Kidney (tissue), 14 donors: ENCODE data around the gene PRR19. TPM values are rescaled to one million over a fixed set of nuclear protein-coding genes. Genes with fewer than 3 reads are reported as not detected.

Source experiments
- DNase-seq, 5 donors: peaks; one replicate each; pipeline ENCODE4 v3.0.0-alpha.2; 2013 to 2020
- FAIRE-seq: peaks from 2 replicates; lab custom pipeline; 2012; peaks lifted over from hg19 to GRCh38; lab: Jason Lieb, UNC
- H3K27ac ChIP-seq, 2 donors: one replicate each; pipeline ENCODE4 v1.7.0; 2013; ENCODE audit warnings: low read depth in 2 of 2, low read length in 2 of 2, inconsistent platforms in 1 of 2
- H3K27me3 ChIP-seq: one replicate; pipeline ENCODE4 v1.7.1; 2013; ENCODE audit warnings: low read length, inconsistent platforms; ENCODE audit not compliant: control insufficient read depth, insufficient read depth
- H3K36me3 ChIP-seq, 3 donors: one replicate each; pipeline versions ENCODE4 v1.7.0 to v1.7.1; 2013; ENCODE audit warnings: low read length in 3 of 3, control low read depth in 1 of 3, inconsistent platforms in 1 of 3; ENCODE audit not compliant: insufficient read depth in 3 of 3, control insufficient read depth in 2 of 3
- H3K4me1 ChIP-seq, 3 donors: one replicate each; pipeline versions ENCODE4 v1.7.0 to v1.7.1; 2013; ENCODE audit warnings: low read length in 3 of 3, inconsistent platforms in 1 of 3, low read depth in 1 of 3; ENCODE audit not compliant: control insufficient read depth in 2 of 3, insufficient read depth in 2 of 3
- H3K4me3 ChIP-seq, 3 donors: one replicate each; pipeline versions ENCODE4 v1.7.0 to v1.8.1; 2013; ENCODE audit warnings: low read length in 3 of 3, control low read depth in 1 of 3, inconsistent platforms in 1 of 3
- H3K9ac ChIP-seq, 3 donors: one replicate each; pipeline versions ENCODE4 v1.7.0 to v1.7.1; 2013; ENCODE audit warnings: low read length in 3 of 3, control low read depth in 1 of 3, inconsistent platforms in 1 of 3
- H3K9me3 ChIP-seq, 3 donors: one replicate each; pipeline versions ENCODE4 v1.7.0 to v1.7.1; 2013; ENCODE audit warnings: low read length in 3 of 3, control low read depth in 1 of 3, inconsistent platforms in 1 of 3; ENCODE audit not compliant: control insufficient read depth in 2 of 3, insufficient read depth in 1 of 3
- intact Hi-C: fragments of 100-400 bp; cut with DNase I; formaldehyde crosslinking; loops from one replicate; pipeline ENCODE4 v1.11.1; 2022
- polyA plus RNA-seq: library from polyadenylated mRNA; stranded (reverse); fragments of 350-450 nt; fragmentation: Illumina TruSeq; extraction: RNeasy Lipid Tissue Mini Kit (QIAGEN cat#74804); gene quantifications from one replicate; pipeline ENCODE4 v1.2.3, GENCODE V29; 2014; ENCODE audit warnings: low read depth, low replicate concordance; ENCODE audit not compliant: insufficient read depth
- total RNA-seq: library from RNA; stranded (reverse); fragmentation: NEBNext Ultra II Directional; extraction: Animal tissue kit (Norgen Biotek cat#: 25700); gene quantifications from one replicate; pipeline ENCODE4 v1.2.1, GENCODE V29; 2021
- TF ChIP-seq, protein P1 (sequence below): IDR thresholded peaks from 3 replicates; pipeline ENCODE4 v1.5.1; 2012; ENCODE audit warnings: mild to moderate bottlenecking, moderate library complexity, borderline replicate concordance; ENCODE audit not compliant: insufficient read depth; ENCODE audit errors: extremely low read depth
- donor health status: control.
- donor health status: control.
- donor health status: control.
- donor health status: control.
- donor health status: control.
- donor health status: DM: yes; HTN: yes; CAD: no.
- donor health status: Normal renal cell carcinoma (clear cell type).

PRR19 gene
- total and polyA plus RNA-seq, 2 donors from 2014 or later = 0.47 to 0.71 TPM

DNA sequence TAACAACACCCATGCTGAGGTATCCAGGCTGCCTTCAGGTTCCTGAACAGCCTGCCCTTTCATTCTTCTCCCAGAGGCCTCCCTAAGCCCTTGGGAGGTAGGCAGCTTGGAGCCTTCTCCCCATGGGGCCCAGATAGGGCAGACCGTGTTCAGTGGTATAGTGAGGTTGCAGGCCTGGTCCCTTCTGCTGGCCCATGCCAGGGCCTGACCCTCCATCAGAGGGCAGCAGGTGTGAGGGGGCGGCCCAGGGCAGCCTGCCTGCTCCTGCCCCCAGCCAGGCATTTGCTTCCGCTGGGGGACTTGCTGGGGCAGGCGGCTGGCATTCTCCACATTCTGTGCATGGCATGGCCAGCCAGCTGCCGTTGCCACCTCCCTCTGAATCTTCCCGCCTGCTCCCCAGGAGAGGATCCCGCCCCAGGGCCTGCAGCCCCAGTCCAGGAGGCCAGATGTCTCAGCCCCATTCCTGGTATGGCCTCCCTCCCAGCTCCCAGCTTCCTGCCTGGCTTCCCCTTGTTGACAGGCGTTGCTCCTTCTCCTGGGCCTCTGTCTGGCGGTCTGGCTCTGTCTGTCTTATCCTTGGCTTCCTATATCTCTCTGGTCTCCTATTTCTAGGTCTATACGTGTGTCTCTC is 24.0 kb upstream of the PRR19 start:
- peaks cover 1 to 37% (median 28%) of the 10 kb centered on the region in 3 donors for H3K4me1 ChIP-seq
- intact Hi-C loops = no loop called here
- peak in 2 of 5 donors; percentile 48 to 72 for DNase-seq

DNA sequence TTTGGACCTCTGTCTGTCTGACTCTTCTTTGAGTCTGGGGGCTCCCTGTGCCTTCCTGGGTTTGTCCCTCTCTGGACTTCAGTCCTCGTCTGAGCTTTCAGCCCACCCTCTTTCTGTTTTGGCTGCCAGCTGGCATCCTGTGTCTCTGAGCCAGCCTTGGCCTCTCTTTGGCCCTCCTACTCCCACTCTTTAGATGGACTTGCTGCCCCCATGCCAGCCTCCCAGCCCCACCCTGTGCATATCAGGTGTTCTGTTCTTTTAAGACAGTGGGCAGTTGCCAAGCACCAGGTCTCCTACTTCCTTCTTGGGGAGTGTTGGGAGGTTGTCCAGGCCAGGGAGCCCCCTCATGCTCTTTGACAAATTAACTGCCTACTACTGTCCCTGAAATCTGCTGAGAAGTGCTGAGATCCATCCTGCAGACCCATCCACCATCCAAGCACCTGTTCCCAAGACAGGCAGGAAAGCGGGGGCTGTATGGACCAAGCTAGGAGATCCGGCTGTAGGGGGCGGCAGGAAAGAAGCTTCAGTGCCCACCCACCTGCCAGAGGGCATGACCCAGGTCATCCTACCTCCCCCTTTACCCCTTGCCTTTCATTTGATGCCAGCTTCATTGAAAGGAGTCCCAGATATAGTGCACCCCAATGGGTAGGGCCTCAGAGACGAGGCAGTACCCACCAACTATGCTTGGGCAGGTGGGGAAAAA is 23.3 kb upstream of the PRR19 start:
- H3K4me1 ChIP-seq = peaks cover 6 to 42% (median 33%) of the 10 kb centered on the region in 3 donors
- H3K9ac ChIP-seq = peak overlapping the region in 1 of 3 donors; percentile 51
- intact Hi-C loops = no loop called here
- H3K27ac ChIP-seq = peak overlapping the region; percentile 34 to 43
- FAIRE-seq (no peak), DNase-seq (peak in 2 of 5 donors; percentile 32 to 54)
- H3K9me3 ChIP-seq = no peaks in the 10 kb centered on the region
- TF ChIP-seq, protein P1, sequence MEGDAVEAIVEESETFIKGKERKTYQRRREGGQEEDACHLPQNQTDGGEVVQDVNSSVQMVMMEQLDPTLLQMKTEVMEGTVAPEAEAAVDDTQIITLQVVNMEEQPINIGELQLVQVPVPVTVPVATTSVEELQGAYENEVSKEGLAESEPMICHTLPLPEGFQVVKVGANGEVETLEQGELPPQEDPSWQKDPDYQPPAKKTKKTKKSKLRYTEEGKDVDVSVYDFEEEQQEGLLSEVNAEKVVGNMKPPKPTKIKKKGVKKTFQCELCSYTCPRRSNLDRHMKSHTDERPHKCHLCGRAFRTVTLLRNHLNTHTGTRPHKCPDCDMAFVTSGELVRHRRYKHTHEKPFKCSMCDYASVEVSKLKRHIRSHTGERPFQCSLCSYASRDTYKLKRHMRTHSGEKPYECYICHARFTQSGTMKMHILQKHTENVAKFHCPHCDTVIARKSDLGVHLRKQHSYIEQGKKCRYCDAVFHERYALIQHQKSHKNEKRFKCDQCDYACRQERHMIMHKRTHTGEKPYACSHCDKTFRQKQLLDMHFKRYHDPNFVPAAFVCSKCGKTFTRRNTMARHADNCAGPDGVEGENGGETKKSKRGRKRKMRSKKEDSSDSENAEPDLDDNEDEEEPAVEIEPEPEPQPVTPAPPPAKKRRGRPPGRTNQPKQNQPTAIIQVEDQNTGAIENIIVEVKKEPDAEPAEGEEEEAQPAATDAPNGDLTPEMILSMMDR = no peak
- H3K4me3 ChIP-seq = peak overlapping the region in 1 of 3 donors; percentile 7
- no peaks in the 10 kb centered on the region for H3K27me3 ChIP-seq
- H3K36me3 ChIP-seq = peaks cover 0 to 10% (median 3%) of the 10 kb centered on the region in 3 donors

More for the DNA sequence above, 24.0 kb upstream of the PRR19 start:
- TF ChIP-seq, protein P1 = no peak
- Histone ChIP-seq H3K4me3 (peak overlapping the region in 1 of 3 donors; percentile 7), H3K9ac (peak overlapping the region in 1 of 3 donors; percentile 51), H3K27ac (peak overlapping the region; percentile 34 to 43), H3K27me3 (no peaks in the 10 kb centered on the region), H3K9me3 (no peaks in the 10 kb centered on the region), H3K36me3 (peaks cover 0 to 17% (median 6%) of the 10 kb centered on the region in 3 donors)
- no peak for FAIRE-seq

DNA sequence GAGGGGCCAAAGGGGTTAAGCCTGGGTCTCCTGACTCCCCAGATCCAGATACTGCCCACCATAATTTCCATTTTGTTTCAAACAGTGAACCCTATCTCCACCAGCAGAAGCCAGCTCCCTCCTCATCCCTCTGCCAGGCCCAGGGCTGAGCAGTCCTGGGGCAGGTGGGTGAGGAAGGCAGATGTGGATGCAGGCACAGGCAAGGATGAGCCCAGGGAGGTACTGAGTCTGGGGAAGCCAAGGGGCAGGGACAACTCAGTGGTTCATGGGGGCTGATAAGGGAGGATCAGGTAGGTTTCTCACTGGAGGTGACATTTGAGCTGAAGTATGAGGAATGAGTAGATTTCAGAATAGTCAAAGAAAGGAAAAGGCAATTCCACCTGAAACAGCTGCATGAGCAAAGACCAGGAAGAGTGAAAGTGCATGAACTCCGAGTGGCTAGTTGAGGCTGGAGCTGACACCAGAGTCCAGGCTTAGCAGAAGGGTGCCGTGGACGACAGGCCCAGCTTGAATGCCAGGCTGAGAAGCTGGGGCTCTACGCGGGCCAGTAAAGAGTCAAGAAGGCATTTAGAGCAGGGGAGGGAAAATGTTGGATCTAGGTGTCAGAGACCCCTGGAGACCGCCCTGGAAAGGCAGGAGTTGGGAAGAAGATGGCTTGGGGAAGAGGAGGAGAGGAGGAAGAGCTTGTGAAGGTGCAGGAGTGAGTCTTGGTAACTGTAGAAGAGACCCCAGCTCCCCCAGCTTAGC is 22.6 kb upstream of the PRR19 start:
- intact Hi-C loops = no loop called here
- TF ChIP-seq, protein P1 = no peak
- Histone ChIP-seq H3K4me3 (peak overlapping the region; percentile 38 to 80 (median 60)), H3K27ac (peak overlapping the region; percentile 83 to 95), H3K9ac (peak overlapping the region in 2 of 3 donors; percentile 27 to 41), H3K36me3 (peaks cover 0 to 9% (median 3%) of the 10 kb centered on the region in 3 donors), H3K27me3 (no peaks in the 10 kb centered on the region), H3K4me1 (peaks cover 6 to 42% (median 33%) of the 10 kb centered on the region in 3 donors), H3K9me3 (no peaks in the 10 kb centered on the region)
- no peak for FAIRE-seq
- DNase-seq = peak in 1 of 5 donors; percentile 56
